Natural killer cell (primary cell): ENCODE data around the gene SP9. TPM values are rescaled to one million over a fixed set of nuclear protein-coding genes. Genes with fewer than 3 reads are reported as not detected.
"Not testable (repeated sequence)": the region's sequence is repeated elsewhere in the genome, so short reads cannot be mapped to it uniquely, and the experiment has no call there.

Experiments used
- ATAC-seq, 3 donors: fragments of 150-1000 bp in 2 of 3; fragments of 200-7000 bp in 1 of 3; cut with Tn5 transposase; 1 replicate in 1 of 3; 2 replicates in 2 of 3; pipeline ENCODE4 v1.10.0; 2021; ENCODE audit warnings: mild to moderate bottlenecking in 2 of 3, moderate library complexity in 2 of 3
- DNase-seq, 2 donors: peaks; one replicate each; pipeline versions ENCODE4 v3.0.0 to v3.0.0-alpha.2; 2013 to 2021; ENCODE audit warnings: mixed read lengths in 1 of 2
- H3K27ac ChIP-seq: one replicate; pipeline ENCODE4 v1.5.1; 2013; ENCODE audit warnings: mild to moderate bottlenecking, low read length
- H3K27me3 ChIP-seq: one replicate; pipeline ENCODE4 v1.6.1; 2013; ENCODE audit warnings: low read length; ENCODE audit not compliant: control insufficient read depth, insufficient read depth
- H3K36me3 ChIP-seq: one replicate; pipeline ENCODE4 v1.6.1; 2013; ENCODE audit warnings: low read length; ENCODE audit not compliant: control insufficient read depth, insufficient read depth
- H3K4me1 ChIP-seq: one replicate; pipeline ENCODE4 v1.6.1; 2013; ENCODE audit warnings: low read length; ENCODE audit not compliant: control insufficient read depth, insufficient read depth
- H3K4me3 ChIP-seq: one replicate; pipeline ENCODE4 v1.5.1; 2013; ENCODE audit warnings: low read length
- H3K9me3 ChIP-seq: one replicate; pipeline ENCODE4 v1.6.1; 2013; ENCODE audit warnings: low read length; ENCODE audit not compliant: control insufficient read depth, insufficient read depth
- H3K27ac Mint-ChIP-seq, 2 donors: one replicate each; pipeline ENCODE4 v1.8.0; 2022; ENCODE audit warnings: mild to moderate bottlenecking in 2 of 2, mixed read lengths in 2 of 2, moderate library complexity in 1 of 2
- H3K27me3 Mint-ChIP-seq, 2 donors: one replicate each; pipeline ENCODE4 v1.8.0; 2022; ENCODE audit warnings: low read depth in 2 of 2, mixed read lengths in 2 of 2
- H3K36me3 Mint-ChIP-seq: one replicate; pipeline ENCODE4 v1.8.0; 2022; ENCODE audit warnings: mixed read lengths
- H3K4me1 Mint-ChIP-seq, 2 donors: one replicate each; pipeline ENCODE4 v1.8.0; 2022; ENCODE audit warnings: mixed read lengths in 2 of 2
- H3K4me3 Mint-ChIP-seq: one replicate; pipeline ENCODE4 v1.8.0; 2022; ENCODE audit warnings: mild to moderate bottlenecking, moderate library complexity, mixed read lengths
- H3K9me3 Mint-ChIP-seq, 2 donors: one replicate each; pipeline ENCODE4 v1.8.0; 2022; ENCODE audit warnings: mixed read lengths in 2 of 2
- CTCF ChIP-seq: fragments of 200-600 bp; IDR thresholded peaks from one replicate; pipeline ENCODE4 v1.8.0; 2022; ENCODE audit warnings: antibody characterized with exemption
- WGBS: methylation state at CpG from one replicate; pipeline ENCODE4 v1.1.7; 2013; ENCODE audit warnings: missing lambda C conversion rate; ENCODE audit not compliant: insufficient coverage; 5-methylcytosine and 5-hydroxymethylcytosine counted together
- intact Hi-C: fragments of 100-400 bp; cut with micrococcal nuclease; formaldehyde crosslinking; loops from one replicate; pipeline ENCODE4 v1.14.2; 2022
- total RNA-seq, 4 donors: library from RNA; stranded (reverse); fragments of 120-200 nt in 1 of 4; gene quantifications; one replicate each; pipeline versions ENCODE4 v1.2.3 to v1.2.4, GENCODE V29; 2013 to 2022

The SP9 gene
- total RNA-seq, 3 donors from 2014 or later (not counting 1 experiment from before 2014, with no cell fraction given): not detected

DNA sequence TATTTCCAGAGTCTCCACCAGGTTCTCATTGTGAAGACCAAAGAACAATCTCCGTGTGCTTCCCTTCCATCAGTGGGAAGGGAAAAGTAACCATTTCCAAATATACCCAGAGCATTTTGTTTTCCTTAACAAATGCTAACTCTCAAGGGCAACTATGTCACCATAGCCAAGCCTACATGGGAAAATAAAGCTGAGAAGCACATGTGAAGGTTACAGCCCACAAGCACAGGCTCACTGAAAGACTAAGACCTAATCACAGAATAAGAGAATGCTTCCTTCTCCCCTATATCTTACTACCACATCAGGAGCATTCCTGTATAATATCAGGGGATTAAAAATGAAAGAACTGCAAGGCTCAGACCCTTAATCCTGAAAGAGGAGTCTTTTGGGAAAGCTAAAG is 28.2 kb downstream of the SP9 start:
- no peak for DNase-seq
- ATAC-seq: no peak
- no peaks in the 10 kb centered on the region for H3K27me3 ChIP-seq
- Mint-ChIP-seq H3K27ac (peak overlapping the region; percentile 16 to 20), H3K9me3 (no peaks in the 10 kb centered on the region), H3K4me3 (no peak overlapping the region), H3K36me3 (peaks cover 24% of the 10 kb centered on the region), H3K27me3 (no peaks in the 10 kb centered on the region), H3K4me1 (peaks cover 7 to 20% of the 10 kb centered on the region in 2 donors)
- H3K9me3 ChIP-seq: peaks cover 9% of the 10 kb centered on the region
- no peaks in the 10 kb centered on the region for H3K4me1 ChIP-seq
- H3K27ac ChIP-seq: no peak overlapping the region
- TF ChIP-seq CTCF: no peak
- intact Hi-C loops: no loop called here
- H3K4me3 ChIP-seq: no peak overlapping the region
- peaks cover 12% of the 10 kb centered on the region for H3K36me3 ChIP-seq
- 100% methylated on average over 1 of the region's 1 CpG for WGBS

- H3K27me3 Mint-ChIP-seq, ATAC-seq, H3K4me1 ChIP-seq, H3K27ac ChIP-seq, H3K9me3 Mint-ChIP-seq, intact Hi-C loops, H3K4me3 ChIP-seq, H3K9me3 ChIP-seq, H3K4me3 Mint-ChIP-seq, H3K27me3 ChIP-seq, DNase-seq: not testable (repeated sequence)
- H3K27ac Mint-ChIP-seq: peak overlapping the region; percentile 16 to 20
- 96% methylated on average over 6 of the region's 6 CpGs for WGBS
- peaks cover 12 to 20% of the 10 kb centered on the region in 2 donors for H3K4me1 Mint-ChIP-seq
- peaks cover 12% of the 10 kb centered on the region for H3K36me3 ChIP-seq
- peaks cover 24% of the 10 kb centered on the region for H3K36me3 Mint-ChIP-seq
These were observed 28.9 kb downstream of the SP9 start for GRCh38 chr2:174363492-174364225.

DNA sequence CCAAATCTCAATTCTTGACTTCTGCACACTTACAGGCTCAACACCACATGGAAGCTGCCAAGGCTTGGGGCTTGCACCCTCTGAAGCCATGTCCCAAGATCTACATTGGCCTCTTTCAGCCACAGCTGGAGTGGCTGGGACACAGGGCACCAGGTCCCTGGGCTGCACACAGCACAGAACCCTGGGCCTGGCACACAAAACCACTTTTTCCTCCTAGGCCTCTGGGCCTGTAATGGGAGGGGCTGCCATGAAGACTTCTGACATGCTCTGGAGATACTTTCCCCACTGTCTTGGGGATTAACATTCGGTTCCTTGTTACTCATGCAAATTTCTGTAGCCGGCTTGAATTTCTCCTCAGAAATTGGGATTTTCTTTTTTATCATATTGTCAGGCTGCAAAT is 29.9 kb downstream of the SP9 start:
- H3K4me1 ChIP-seq: no peaks in the 10 kb centered on the region
- H3K4me3 Mint-ChIP-seq: no peak overlapping the region
- WGBS: 95% methylated on average over 2 of the region's 2 CpGs
- peaks cover 12 to 20% of the 10 kb centered on the region in 2 donors for H3K4me1 Mint-ChIP-seq
- no peak overlapping the region for H3K4me3 ChIP-seq
- no peaks in the 10 kb centered on the region for H3K27me3 Mint-ChIP-seq
- H3K36me3 Mint-ChIP-seq: peaks cover 30% of the 10 kb centered on the region
- H3K9me3 Mint-ChIP-seq: no peaks in the 10 kb centered on the region
- no peak for DNase-seq
- peaks cover 18% of the 10 kb centered on the region for H3K36me3 ChIP-seq
- no peak overlapping the region for H3K27ac Mint-ChIP-seq
- TF ChIP-seq CTCF: no peak
- H3K27me3 ChIP-seq: no peaks in the 10 kb centered on the region
- no peak for ATAC-seq
- H3K9me3 ChIP-seq: peaks cover 9% of the 10 kb centered on the region
- intact Hi-C loops: no loop called here
- no peak overlapping the region for H3K27ac ChIP-seq

DNA sequence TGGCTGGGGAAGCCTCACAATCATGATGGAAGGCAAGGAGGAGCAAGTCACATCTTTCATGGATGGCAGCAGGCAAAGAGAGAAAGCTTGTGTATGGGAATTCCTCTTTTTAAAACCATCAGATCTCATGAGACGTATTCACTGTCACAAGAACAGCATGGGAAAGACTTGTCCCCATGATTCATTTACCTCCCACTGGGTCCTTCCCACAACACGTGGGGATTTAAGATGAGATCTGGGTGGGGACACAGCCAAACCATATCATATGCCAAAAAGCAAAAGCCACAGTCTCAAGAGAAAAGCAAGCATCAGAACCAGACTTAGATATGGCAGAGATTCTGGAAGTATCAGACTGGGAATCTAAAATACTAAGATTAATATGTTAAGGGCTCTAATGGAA is 30.8 kb downstream of the SP9 start:
- H3K9me3 ChIP-seq: peaks cover 9% of the 10 kb centered on the region
- no peak for TF ChIP-seq CTCF
- Mint-ChIP-seq H3K27ac (no peak overlapping the region), H3K4me3 (no peak overlapping the region), H3K4me1 (peaks cover 12 to 20% of the 10 kb centered on the region in 2 donors), H3K27me3 (no peaks in the 10 kb centered on the region), H3K36me3 (peaks cover 32% of the 10 kb centered on the region), H3K9me3 (no peaks in the 10 kb centered on the region)
- DNase-seq (no peak), ATAC-seq (no peak)
- H3K27ac ChIP-seq: no peak overlapping the region
- H3K27me3 ChIP-seq: no peaks in the 10 kb centered on the region
- H3K4me1 ChIP-seq: no peaks in the 10 kb centered on the region
- peaks cover 22% of the 10 kb centered on the region for H3K36me3 ChIP-seq
- intact Hi-C loops: no loop called here
- H3K4me3 ChIP-seq: no peak overlapping the region
- WGBS: 100% methylated on average over 2 of the region's 2 CpGs
